GM12878 (cell line): Measurements from ENCODE around the gene SPRYD3.

ENCODE experiments used
- ATF7 ChIP-seq: fragments of 450-650 bp; IDR thresholded peaks from 2 replicates; pipeline ENCODE4 v1.6.1; 2016; ENCODE audit warnings: low read depth, mild to moderate bottlenecking
- CTCF ChIP-seq, 3 experiments: IDR thresholded peaks in 2 of 3; conservative IDR thresholded peaks in 1 of 3; 2 replicates each; pipeline ENCODE4 v1.5.1; 2011; ENCODE audit warnings: low read depth in 3 of 3, low read length in 3 of 3, mild to moderate bottlenecking in 3 of 3, control low read depth in 2 of 3, moderate library complexity in 2 of 3, inconsistent platforms in 1 of 3, mixed read lengths in 1 of 3; ENCODE audit not compliant: control insufficient read depth in 2 of 3, insufficient read depth in 1 of 3; ENCODE audit errors: extremely low read depth in 1 of 3
- MLLT1 ChIP-seq: fragments of 450-650 bp; IDR thresholded peaks from 2 replicates; pipeline ENCODE4 v1.6.1; 2016; ENCODE audit warnings: mild to moderate bottlenecking
- NFYA ChIP-seq: IDR thresholded peaks from 2 replicates; pipeline ENCODE4 v1.6.1; 2011; ENCODE audit warnings: low read depth, mild to moderate bottlenecking, low read length, improper control_type of control experiment, borderline replicate concordance
- NRF1 ChIP-seq: conservative IDR thresholded peaks from 2 replicates; pipeline ENCODE4 v1.6.1; 2011; ENCODE audit warnings: mild to moderate bottlenecking, low read depth, low read length, improper control_type of control experiment
- PAX8 ChIP-seq: fragments of 450-650 bp; IDR thresholded peaks from 2 replicates; pipeline ENCODE4 v1.6.1; 2017; ENCODE audit warnings: mild to moderate bottlenecking, moderate library complexity
- PBX3 ChIP-seq: IDR thresholded peaks from 2 replicates; pipeline ENCODE4 v1.6.1; 2011; ENCODE audit warnings: mild to moderate bottlenecking, low read depth, low read length, moderate library complexity; ENCODE audit not compliant: insufficient replicate concordance
- REST ChIP-seq: IDR thresholded peaks from 2 replicates; pipeline ENCODE4 v1.6.1; 2012; ENCODE audit warnings: mild to moderate bottlenecking, low read depth, low read length
- TAF1 ChIP-seq: IDR thresholded peaks from 2 replicates; pipeline ENCODE4 v1.6.1; 2011; ENCODE audit warnings: mild to moderate bottlenecking, low read depth, low read length, borderline replicate concordance

GRCh38 chr12:53123578-53124351 is 44.6 kb upstream of the SPRYD3 start:
- TF ChIP-seq REST (no peak), CTCF (IDR thresholded peaks at IDR 0.05 in 2 of 3, conservative IDR thresholded peaks at IDR 0.05 in 1 of 3; ENCODE audit: control insufficient read depth in 2 of 3, extremely low read depth in 1 of 3, insufficient read depth in 1 of 3, low read depth in 3 of 3, low read length in 3 of 3) (no peak), NRF1 (no peak), PAX8 (no peak), NFYA (no peak), TAF1 (no peak), PBX3 (no peak), ATF7 (no peak), MLLT1 (no peak)
